ENCODE results near the gene ST8SIA3.

ST8SIA3 gene

GRCh38 chr18:57352271-57352701 lies at the start of gene ST8SIA3:
Gene ST8SIA3 (plus strand): TSS chr18:57352557. CDS start chr18:57352847, 290 bp downstream.
- H3K9me3 Mint-ChIP-seq, result peaks cover 12% of the 10 kb centered on the region
- peaks cover 13% of the 10 kb centered on the region for H3K36me3 Mint-ChIP-seq (ENCODE audit: low read depth)
- no peaks in the 10 kb centered on the region for H3K4me1 Mint-ChIP-seq (ENCODE audit: low read depth)
- H3K27ac Mint-ChIP-seq, result no peak within 1 kb of the TSS
- no peak within 1 kb of the TSS for H3K4me3 Mint-ChIP-seq
- H3K27me3 Mint-ChIP-seq, result peaks cover 67% of the 10 kb centered on the region

- Mint-ChIP-seq H3K27me3 (no peaks in the 10 kb centered on the region), H3K27ac (no peak overlapping the region), H3K9me3 (peaks cover 3% of the 10 kb centered on the region), H3K4me3 (no peak overlapping the region), H3K36me3 (ENCODE audit: low read depth) (no peaks in the 10 kb centered on the region), H3K4me1 (ENCODE audit: low read depth) (no peaks in the 10 kb centered on the region)
Measured at GRCh38 chr18:57311472-57311871, 40.9 kb upstream of the ST8SIA3 start.

- H3K9me3 Mint-ChIP-seq, result peaks cover 3% of the 10 kb centered on the region
- no peak overlapping the region for H3K4me3 Mint-ChIP-seq
- H3K36me3 Mint-ChIP-seq (ENCODE audit: low read depth), result no peaks in the 10 kb centered on the region
- H3K27ac Mint-ChIP-seq, result no peak overlapping the region
- no peaks in the 10 kb centered on the region for H3K27me3 Mint-ChIP-seq
- no peaks in the 10 kb centered on the region for H3K4me1 Mint-ChIP-seq (ENCODE audit: low read depth)
Measured at GRCh38 chr18:57312346-57313144, 39.8 kb upstream of the ST8SIA3 start.

GRCh38 chr18:57320603-57321002 lies 31.8 kb upstream of the ST8SIA3 start:
- Mint-ChIP-seq H3K4me1 (ENCODE audit: low read depth) (no peaks in the 10 kb centered on the region), H3K27ac (no peak overlapping the region), H3K27me3 (peaks cover 5% of the 10 kb centered on the region), H3K9me3 (peaks cover 6% of the 10 kb centered on the region), H3K36me3 (ENCODE audit: low read depth) (no peaks in the 10 kb centered on the region), H3K4me3 (no peak overlapping the region)

- no peak overlapping the region for H3K27ac Mint-ChIP-seq
- H3K36me3 Mint-ChIP-seq (ENCODE audit: low read depth), result no peaks in the 10 kb centered on the region
- H3K9me3 Mint-ChIP-seq, result peaks cover 6% of the 10 kb centered on the region
Measured at GRCh38 chr18:57325491-57326166, 26.7 kb upstream of the ST8SIA3 start.

GRCh38 chr18:57326718-57327323 lies 25.5 kb upstream of the ST8SIA3 start:
- Mint-ChIP-seq H3K4me1 (ENCODE audit: low read depth) (no peaks in the 10 kb centered on the region), H3K4me3 (no peak overlapping the region)

More at GRCh38 chr18:57325491-57326166, 26.7 kb upstream of the ST8SIA3 start:
- no peak overlapping the region for H3K4me3 Mint-ChIP-seq
- H3K27me3 Mint-ChIP-seq, result peaks cover 5% of the 10 kb centered on the region
- no peaks in the 10 kb centered on the region for H3K4me1 Mint-ChIP-seq (ENCODE audit: low read depth)

GRCh38 chr18:57328665-57329064 lies 23.7 kb upstream of the ST8SIA3 start:
- Mint-ChIP-seq H3K27ac (no peak overlapping the region), H3K27me3 (peaks cover 3% of the 10 kb centered on the region), H3K4me3 (no peak overlapping the region), H3K4me1 (ENCODE audit: low read depth) (no peaks in the 10 kb centered on the region), H3K36me3 (ENCODE audit: low read depth) (no peaks in the 10 kb centered on the region), H3K9me3 (peaks cover 6% of the 10 kb centered on the region)

More at GRCh38 chr18:57326718-57327323, 25.5 kb upstream of the ST8SIA3 start:
- peaks cover 6% of the 10 kb centered on the region for H3K9me3 Mint-ChIP-seq
- H3K36me3 Mint-ChIP-seq (ENCODE audit: low read depth), result no peaks in the 10 kb centered on the region
- H3K27ac Mint-ChIP-seq, result no peak overlapping the region
- H3K27me3 Mint-ChIP-seq, result peaks cover 7% of the 10 kb centered on the region

GRCh38 chr18:57329856-57330255 lies 22.5 kb upstream of the ST8SIA3 start:
- peaks cover 6% of the 10 kb centered on the region for H3K9me3 Mint-ChIP-seq
- no peaks in the 10 kb centered on the region for H3K4me1 Mint-ChIP-seq (ENCODE audit: low read depth)
- H3K4me3 Mint-ChIP-seq, result no peak overlapping the region
- no peaks in the 10 kb centered on the region for H3K36me3 Mint-ChIP-seq (ENCODE audit: low read depth)
- H3K27ac Mint-ChIP-seq, result no peak overlapping the region
- peaks cover 3% of the 10 kb centered on the region for H3K27me3 Mint-ChIP-seq

- no peak overlapping the region for H3K27ac Mint-ChIP-seq
- no peak overlapping the region for H3K4me3 Mint-ChIP-seq
- no peaks in the 10 kb centered on the region for H3K4me1 Mint-ChIP-seq (ENCODE audit: low read depth)
- H3K27me3 Mint-ChIP-seq, result peaks cover 5% of the 10 kb centered on the region
- no peaks in the 10 kb centered on the region for H3K9me3 Mint-ChIP-seq
- no peaks in the 10 kb centered on the region for H3K36me3 Mint-ChIP-seq (ENCODE audit: low read depth)
Measured at GRCh38 chr18:57331718-57332117, 20.6 kb upstream of the ST8SIA3 start.

GRCh38 chr18:57333940-57334339 lies 18.4 kb upstream of the ST8SIA3 start:
- Mint-ChIP-seq H3K4me3 (no peak overlapping the region), H3K27ac (no peak overlapping the region), H3K27me3 (peaks cover 11% of the 10 kb centered on the region), H3K9me3 (no peaks in the 10 kb centered on the region), H3K36me3 (ENCODE audit: low read depth) (no peaks in the 10 kb centered on the region), H3K4me1 (ENCODE audit: low read depth) (no peaks in the 10 kb centered on the region)

- no peaks in the 10 kb centered on the region for H3K9me3 Mint-ChIP-seq
- H3K4me1 Mint-ChIP-seq (ENCODE audit: low read depth), result no peaks in the 10 kb centered on the region
- H3K27ac Mint-ChIP-seq, result no peak overlapping the region
- no peak overlapping the region for H3K4me3 Mint-ChIP-seq
- no peaks in the 10 kb centered on the region for H3K36me3 Mint-ChIP-seq (ENCODE audit: low read depth)
- peaks cover 16% of the 10 kb centered on the region for H3K27me3 Mint-ChIP-seq
Measured at GRCh38 chr18:57334383-57334782, 18.0 kb upstream of the ST8SIA3 start.

GRCh38 chr18:57336343-57336742 lies 16.0 kb upstream of the ST8SIA3 start:
- no peaks in the 10 kb centered on the region for H3K9me3 Mint-ChIP-seq
- no peaks in the 10 kb centered on the region for H3K36me3 Mint-ChIP-seq (ENCODE audit: low read depth)
- H3K27me3 Mint-ChIP-seq, result peaks cover 15% of the 10 kb centered on the region
- H3K4me3 Mint-ChIP-seq, result no peak overlapping the region
- no peak overlapping the region for H3K27ac Mint-ChIP-seq
- H3K4me1 Mint-ChIP-seq (ENCODE audit: low read depth), result no peaks in the 10 kb centered on the region

GRCh38 chr18:57337890-57338289 lies 14.5 kb upstream of the ST8SIA3 start:
- no peak overlapping the region for H3K27ac Mint-ChIP-seq
- no peaks in the 10 kb centered on the region for H3K9me3 Mint-ChIP-seq
- peaks cover 12% of the 10 kb centered on the region for H3K27me3 Mint-ChIP-seq
- H3K4me3 Mint-ChIP-seq, result no peak overlapping the region
- no peaks in the 10 kb centered on the region for H3K4me1 Mint-ChIP-seq (ENCODE audit: low read depth)
- H3K36me3 Mint-ChIP-seq (ENCODE audit: low read depth), result no peaks in the 10 kb centered on the region

- Mint-ChIP-seq H3K27me3 (peaks cover 15% of the 10 kb centered on the region), H3K4me1 (ENCODE audit: low read depth) (no peaks in the 10 kb centered on the region), H3K36me3 (ENCODE audit: low read depth) (no peaks in the 10 kb centered on the region)
Measured at GRCh38 chr18:57343833-57344232, 8.5 kb upstream of the ST8SIA3 start.

GRCh38 chr18:57346876-57347275 lies 5.5 kb upstream of the ST8SIA3 start:
- no peaks in the 10 kb centered on the region for H3K9me3 Mint-ChIP-seq
- no peaks in the 10 kb centered on the region for H3K4me1 Mint-ChIP-seq (ENCODE audit: low read depth)
- H3K27me3 Mint-ChIP-seq, result peaks cover 29% of the 10 kb centered on the region
- H3K36me3 Mint-ChIP-seq (ENCODE audit: low read depth), result no peaks in the 10 kb centered on the region
- H3K4me3 Mint-ChIP-seq, result no peak overlapping the region
- H3K27ac Mint-ChIP-seq, result no peak overlapping the region

More at GRCh38 chr18:57343833-57344232, 8.5 kb upstream of the ST8SIA3 start:
- H3K4me3 Mint-ChIP-seq, result no peak overlapping the region
- H3K9me3 Mint-ChIP-seq, result no peaks in the 10 kb centered on the region
- no peak overlapping the region for H3K27ac Mint-ChIP-seq

Data from stimulated activated naive CD8-positive, alpha-beta T cell treated with anti-CD3 and anti-CD28 coated beads, Interleukin-15, Interleukin-2, amounts not matched to agents 100 ng/mL and 50 ng/mL, for 24 hours (primary cell).